Effector memory CD8-positive, alpha-beta T cell (primary cell): ENCODE measurements around the gene KRT10.
"Not testable (repeated sequence)": the region's sequence is repeated elsewhere in the genome, so short reads cannot be mapped to it uniquely, and the experiment has no call there.

Source experiments
- ATAC-seq: fragments of 150-1000 bp; cut with Tn5 transposase; replicated peaks from 2 replicates; pipeline ENCODE4 v1.10.0; 2021; ENCODE audit warnings: mild to moderate bottlenecking, moderate library complexity
- DNase-seq, 3 experiments: peaks; one replicate each; pipeline ENCODE4 v3.0.0; 2021
- H3K27ac Mint-ChIP-seq, 2 donors: one replicate each; pipeline ENCODE4 v1.8.0; 2022; ENCODE audit warnings: mild to moderate bottlenecking in 2 of 2, mixed read lengths in 2 of 2, moderate library complexity in 2 of 2
- H3K27me3 Mint-ChIP-seq, 2 donors: one replicate each; pipeline ENCODE4 v1.8.0; 2022; ENCODE audit warnings: mixed read lengths in 2 of 2
- H3K36me3 Mint-ChIP-seq: one replicate; pipeline ENCODE4 v1.8.0; 2022; ENCODE audit warnings: mild to moderate bottlenecking, moderate library complexity, mixed read lengths; ENCODE audit not compliant: insufficient read depth
- H3K4me1 Mint-ChIP-seq, 2 donors: one replicate each; pipeline ENCODE4 v1.8.0; 2022; ENCODE audit warnings: low read depth in 2 of 2, mixed read lengths in 2 of 2
- H3K4me3 Mint-ChIP-seq, 2 donors: one replicate each; pipeline ENCODE4 v1.8.0; 2022; ENCODE audit warnings: mild to moderate bottlenecking in 2 of 2, mixed read lengths in 2 of 2, moderate library complexity in 2 of 2
- H3K9me3 Mint-ChIP-seq, 2 donors: one replicate each; pipeline ENCODE4 v1.8.0; 2022; ENCODE audit warnings: mixed read lengths in 2 of 2
- total RNA-seq, 9 experiments: gene quantifications; one replicate each; lab custom pipeline; 2026; lab: John Stamatoyannopoulos, UW

The KRT10 gene
- 8.8 to 20.2 (median 14.0) reads per million in 9 experiments for total RNA-seq

DNA sequence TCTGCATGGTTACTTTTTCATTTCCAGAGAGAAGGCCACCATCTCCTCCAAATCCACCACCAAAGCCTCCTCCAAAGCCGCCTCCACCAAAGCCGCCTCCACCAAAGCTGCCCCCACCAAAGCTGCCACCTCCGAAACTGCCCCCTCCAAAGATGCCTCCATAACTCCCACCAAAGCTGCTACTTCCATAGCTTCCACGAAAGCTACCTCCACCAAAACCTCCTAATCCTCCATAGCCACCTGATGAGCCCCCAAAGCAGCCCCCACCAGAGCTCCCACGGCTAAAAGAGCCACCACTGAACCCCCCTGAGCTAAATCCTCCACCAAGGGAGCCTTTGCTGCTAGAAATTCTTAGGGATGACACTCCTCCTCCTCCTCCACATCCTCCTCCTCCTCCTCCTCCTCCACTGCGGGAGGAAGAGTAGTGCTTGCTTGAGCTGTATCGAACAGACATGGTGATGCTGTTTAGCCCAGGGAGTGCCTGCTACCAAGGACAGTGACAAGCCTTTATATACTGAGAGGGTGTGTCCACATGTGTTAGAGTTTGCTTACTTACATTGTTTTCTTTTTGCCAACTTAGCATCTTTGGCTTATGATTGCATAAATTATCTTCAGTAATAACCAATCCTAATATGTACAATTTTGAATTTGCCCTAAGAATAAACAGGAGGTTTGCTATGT is at the start of gene KRT10:
TSS of gene KRT10 (minus strand) at position 483 of the 681 bp plus-strand sequence. CDS start at position 454, 29 bp downstream.
- H3K4me3 Mint-ChIP-seq, result no peak within 1 kb of the TSS
- ATAC-seq, result no peak
- peaks cover 16 to 20% of the 10 kb centered on the region in 2 donors for H3K27me3 Mint-ChIP-seq
- no peaks in the 10 kb centered on the region for H3K9me3 Mint-ChIP-seq
- H3K4me1 Mint-ChIP-seq, result peaks cover 13 to 22% of the 10 kb centered on the region in 2 donors
- H3K36me3 Mint-ChIP-seq, result peaks cover 13% of the 10 kb centered on the region
- DNase-seq, result no peak
- H3K27ac Mint-ChIP-seq, result no peak within 1 kb of the TSS

- no peaks in the 10 kb centered on the region for H3K36me3 Mint-ChIP-seq
- peaks cover 13 to 57% of the 10 kb centered on the region in 2 donors for H3K27me3 Mint-ChIP-seq
- no peak overlapping the region for H3K4me3 Mint-ChIP-seq
- DNase-seq (no peak), ATAC-seq (no peak)
- H3K4me1 Mint-ChIP-seq, result no peaks in the 10 kb centered on the region
- H3K9me3 Mint-ChIP-seq, result no peaks in the 10 kb centered on the region
- no peak overlapping the region for H3K27ac Mint-ChIP-seq
Observed at GRCh38 chr17:40871316-40871715, 48.9 kb upstream of the KRT10 start.

- no peak overlapping the region for H3K4me3 Mint-ChIP-seq
- H3K36me3 Mint-ChIP-seq, result no peaks in the 10 kb centered on the region
- DNase-seq (no peak), ATAC-seq (no peak)
- peaks cover 17 to 59% of the 10 kb centered on the region in 2 donors for H3K27me3 Mint-ChIP-seq
- H3K27ac Mint-ChIP-seq, result no peak overlapping the region
- no peaks in the 10 kb centered on the region for H3K9me3 Mint-ChIP-seq
- no peaks in the 10 kb centered on the region for H3K4me1 Mint-ChIP-seq
Observed at GRCh38 chr17:40870136-40870535, 47.7 kb upstream of the KRT10 start.

- no peak within 1 kb of the TSS for H3K4me3 Mint-ChIP-seq
- peaks cover 0 to 2% of the 10 kb centered on the region in 2 donors for H3K4me1 Mint-ChIP-seq
- DNase-seq, result no peak
- peaks cover 23 to 69% of the 10 kb centered on the region in 2 donors for H3K27me3 Mint-ChIP-seq
- no peak for ATAC-seq
- no peaks in the 10 kb centered on the region for H3K9me3 Mint-ChIP-seq
- no peaks in the 10 kb centered on the region for H3K36me3 Mint-ChIP-seq
- no peak within 1 kb of the TSS for H3K27ac Mint-ChIP-seq
Observed at GRCh38 chr17:40866838-40867237, 44.4 kb upstream of the KRT10 start, which contains the start of gene KRT12. KRT12 (minus strand) TSS chr17:40867223; CDS start chr17:40867186, 37 bp downstream.

GRCh38 chr17:40864661-40865390 is 42.4 kb upstream of the KRT10 start:
- H3K27ac Mint-ChIP-seq, result no peak overlapping the region
- no peaks in the 10 kb centered on the region for H3K36me3 Mint-ChIP-seq
- peaks cover 40 to 69% of the 10 kb centered on the region in 2 donors for H3K27me3 Mint-ChIP-seq
- no peak for DNase-seq
- H3K4me3 Mint-ChIP-seq, result no peak overlapping the region
- no peak for ATAC-seq
- H3K4me1 Mint-ChIP-seq, result peaks cover 0 to 2% of the 10 kb centered on the region in 2 donors
- no peaks in the 10 kb centered on the region for H3K9me3 Mint-ChIP-seq

DNA sequence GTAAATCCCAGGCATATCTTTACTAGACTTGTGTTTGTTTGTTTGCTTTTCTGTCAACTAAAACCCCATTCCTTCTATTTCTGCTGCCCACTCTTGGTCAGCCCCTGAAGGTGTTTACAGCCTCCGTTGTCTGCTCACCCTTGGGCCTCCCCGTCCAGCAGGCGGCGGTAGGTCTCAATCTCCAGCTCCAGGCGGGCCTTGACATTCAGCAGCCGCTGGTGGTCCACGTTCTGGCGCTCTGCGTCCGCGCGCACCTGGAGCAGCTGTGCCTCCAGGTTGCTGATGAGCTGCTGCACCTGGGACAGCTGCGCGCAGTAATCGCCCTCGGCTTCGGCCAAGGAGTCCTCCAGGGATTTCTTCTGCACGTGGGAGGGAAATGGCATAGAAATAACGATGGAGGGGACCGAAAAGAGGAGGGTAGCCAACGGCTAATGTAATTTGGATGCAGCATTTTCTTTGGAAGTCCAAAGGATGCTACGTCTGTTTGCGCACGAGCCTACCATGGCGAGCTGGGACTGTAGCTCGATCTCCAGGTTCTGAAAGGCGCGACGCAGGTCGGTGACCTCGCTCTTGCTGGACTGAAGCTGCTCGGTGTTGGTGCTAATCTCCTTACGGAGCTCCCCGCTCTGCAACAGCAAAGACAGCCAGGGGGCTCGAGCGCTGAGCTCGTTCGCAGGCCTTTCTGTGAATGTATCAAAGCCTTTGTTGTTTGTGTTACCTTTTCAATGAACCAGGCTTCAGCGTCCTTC is 40.7 kb upstream of the KRT10 start:
- H3K27me3 Mint-ChIP-seq, result peaks cover 47 to 75% of the 10 kb centered on the region in 2 donors
- no peaks in the 10 kb centered on the region for H3K9me3 Mint-ChIP-seq
- no peak overlapping the region for H3K4me3 Mint-ChIP-seq
- no peaks in the 10 kb centered on the region for H3K36me3 Mint-ChIP-seq
- ATAC-seq (no peak), DNase-seq (no peak)
- H3K4me1 Mint-ChIP-seq, result peaks cover 0 to 2% of the 10 kb centered on the region in 2 donors
- no peak overlapping the region for H3K27ac Mint-ChIP-seq

- no peak overlapping the region for H3K27ac Mint-ChIP-seq
- ATAC-seq (no peak), DNase-seq (no peak)
- no peak overlapping the region for H3K4me3 Mint-ChIP-seq
- peaks cover 0 to 2% of the 10 kb centered on the region in 2 donors for H3K4me1 Mint-ChIP-seq
- H3K9me3 Mint-ChIP-seq, result no peaks in the 10 kb centered on the region
- H3K27me3 Mint-ChIP-seq, result peaks cover 28 to 60% of the 10 kb centered on the region in 2 donors
- H3K36me3 Mint-ChIP-seq, result no peaks in the 10 kb centered on the region
Observed at GRCh38 chr17:40859536-40859935, 37.1 kb upstream of the KRT10 start.

DNA sequence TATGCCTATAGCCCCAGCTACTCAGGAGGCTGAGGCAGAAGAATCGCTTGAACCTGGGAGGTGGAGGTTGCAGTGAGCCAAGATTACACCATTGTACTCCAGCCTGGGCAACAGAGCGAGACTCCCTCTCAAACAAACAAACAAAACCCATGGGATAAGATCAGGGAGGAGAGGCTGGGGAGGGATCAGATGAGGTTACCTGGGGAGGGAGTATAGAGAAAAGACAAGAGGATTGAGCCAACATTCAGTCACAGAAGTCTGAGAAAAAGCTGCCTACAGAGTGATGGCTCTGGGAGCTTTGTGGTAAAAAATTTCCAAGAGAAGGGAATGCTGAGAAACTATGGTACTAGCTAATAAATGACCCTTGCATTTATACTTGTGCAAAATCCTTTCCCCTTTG is 36.3 kb upstream of the KRT10 start:
- ATAC-seq, H3K9me3 Mint-ChIP-seq, H3K27ac Mint-ChIP-seq, DNase-seq, H3K36me3 Mint-ChIP-seq, H3K4me1 Mint-ChIP-seq, H3K4me3 Mint-ChIP-seq: not testable (repeated sequence)
- peaks cover 35 to 64% of the 10 kb centered on the region in 2 donors for H3K27me3 Mint-ChIP-seq

DNA sequence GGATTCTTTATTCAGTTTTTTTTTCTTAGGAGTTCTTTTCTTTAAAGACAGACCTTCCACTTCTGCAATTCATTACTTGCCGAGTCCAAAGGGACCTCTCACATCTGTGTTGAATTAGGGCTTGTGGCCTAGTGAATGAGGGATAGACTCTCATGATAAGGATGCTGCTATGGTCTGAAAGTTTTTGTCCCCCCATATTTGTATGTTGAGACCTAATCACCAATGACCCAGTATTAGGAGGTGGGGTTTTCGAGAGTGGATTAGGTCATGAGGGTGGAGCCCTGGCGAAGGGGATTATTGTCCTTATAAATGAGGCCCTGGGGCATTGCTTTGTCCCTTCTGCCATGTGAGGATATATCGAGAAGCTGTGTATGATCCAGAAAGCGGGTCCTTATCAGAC is 35.1 kb upstream of the KRT10 start:
- ATAC-seq (no peak), DNase-seq (no peak)
- Mint-ChIP-seq H3K9me3 (no peaks in the 10 kb centered on the region), H3K4me3 (no peak overlapping the region), H3K36me3 (no peaks in the 10 kb centered on the region), H3K27me3 (peaks cover 42 to 64% of the 10 kb centered on the region in 2 donors), H3K4me1 (no peaks in the 10 kb centered on the region), H3K27ac (no peak overlapping the region)

DNA sequence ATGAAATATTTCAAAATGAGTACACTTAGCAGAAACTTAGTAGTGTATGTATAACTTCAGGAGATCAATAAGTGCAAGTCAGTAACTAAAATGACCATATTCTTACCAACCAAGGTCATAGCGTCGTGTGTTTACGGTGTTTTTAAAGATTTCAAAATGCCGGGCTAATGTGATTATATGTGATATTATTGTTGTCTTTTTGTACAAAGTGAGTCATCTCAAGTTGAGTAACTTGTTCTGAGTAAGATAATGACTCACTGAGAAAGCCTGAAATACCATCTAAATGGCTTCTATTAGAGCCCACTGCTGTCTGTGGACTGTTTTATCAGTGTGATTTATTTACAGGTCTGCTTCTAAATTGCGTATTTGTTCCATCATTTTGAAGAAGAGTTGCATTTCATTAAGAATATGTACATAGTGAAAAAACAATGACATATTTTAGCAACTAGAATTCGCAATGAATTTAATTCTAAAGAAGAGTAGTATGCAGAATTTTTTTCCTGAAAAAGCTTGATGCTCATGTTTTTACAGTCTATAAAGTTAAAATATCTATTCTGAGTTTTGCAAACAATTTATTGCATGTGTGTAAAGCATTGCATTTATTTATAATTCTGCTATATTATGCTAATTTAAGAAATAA is 31.9 kb upstream of the KRT10 start:
- ATAC-seq, result no peak
- no peaks in the 10 kb centered on the region for H3K4me1 Mint-ChIP-seq
- no peaks in the 10 kb centered on the region for H3K36me3 Mint-ChIP-seq
- no peak for DNase-seq
- H3K27ac Mint-ChIP-seq, result no peak overlapping the region
- no peak overlapping the region for H3K4me3 Mint-ChIP-seq
- peaks cover 41 to 58% of the 10 kb centered on the region in 2 donors for H3K27me3 Mint-ChIP-seq
- no peaks in the 10 kb centered on the region for H3K9me3 Mint-ChIP-seq

- Mint-ChIP-seq H3K36me3 (no peaks in the 10 kb centered on the region), H3K4me1 (no peaks in the 10 kb centered on the region), H3K27me3 (peaks cover 37 to 45% of the 10 kb centered on the region in 2 donors), H3K9me3 (no peaks in the 10 kb centered on the region), H3K4me3 (no peak overlapping the region), H3K27ac (no peak overlapping the region)
- ATAC-seq, result no peak
- no peak for DNase-seq
Observed at GRCh38 chr17:40852364-40852763, 29.9 kb upstream of the KRT10 start.

DNA sequence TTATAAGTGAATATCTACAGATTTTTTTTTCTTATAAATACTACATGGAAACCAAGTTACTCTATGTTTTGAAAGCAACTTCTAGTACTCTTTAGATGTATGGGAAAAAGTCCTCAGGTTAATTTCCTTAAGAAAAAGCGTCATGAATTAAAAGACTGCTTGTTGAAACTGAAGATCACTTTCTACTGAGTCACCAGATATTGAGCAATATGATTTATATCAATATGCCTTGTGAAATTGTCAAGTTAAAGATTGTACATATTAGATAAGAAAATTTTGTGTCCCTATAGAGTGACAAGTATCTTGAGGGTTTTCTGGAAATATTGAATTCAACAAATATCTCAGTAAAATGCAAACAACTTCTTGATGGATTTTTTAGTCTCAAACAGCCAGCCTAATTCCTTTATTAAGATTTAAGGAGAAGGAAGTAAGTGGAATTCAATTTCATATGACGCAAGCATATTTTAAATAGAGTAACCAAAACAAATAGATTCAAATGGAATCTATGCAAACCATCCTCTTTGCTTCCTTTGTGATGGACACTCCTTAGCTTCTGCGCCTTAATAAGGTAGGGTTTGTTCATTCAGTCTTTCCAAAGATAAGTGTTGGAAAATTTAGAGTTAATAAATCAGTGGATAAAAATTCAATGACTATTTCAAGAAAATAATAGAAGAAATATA is 28.0 kb upstream of the KRT10 start:
- H3K27ac Mint-ChIP-seq, result no peak overlapping the region
- no peaks in the 10 kb centered on the region for H3K36me3 Mint-ChIP-seq
- no peaks in the 10 kb centered on the region for H3K9me3 Mint-ChIP-seq
- ATAC-seq, result no peak
- H3K4me3 Mint-ChIP-seq, result no peak overlapping the region
- peaks cover 46 to 54% of the 10 kb centered on the region in 2 donors for H3K27me3 Mint-ChIP-seq
- DNase-seq, result no peak
- no peaks in the 10 kb centered on the region for H3K4me1 Mint-ChIP-seq

- ATAC-seq (no peak), DNase-seq (no peak)
- peaks cover 48 to 54% of the 10 kb centered on the region in 2 donors for H3K27me3 Mint-ChIP-seq
- H3K9me3 Mint-ChIP-seq, result no peaks in the 10 kb centered on the region
- no peak overlapping the region for H3K27ac Mint-ChIP-seq
- H3K4me1 Mint-ChIP-seq, result no peaks in the 10 kb centered on the region
- no peak overlapping the region for H3K4me3 Mint-ChIP-seq
- no peaks in the 10 kb centered on the region for H3K36me3 Mint-ChIP-seq
Observed at GRCh38 chr17:40849723-40850122, 27.3 kb upstream of the KRT10 start.
